ENCODE data around the gene RELA.
"Not testable (repeated sequence)": the region's sequence is repeated elsewhere in the genome, so short reads cannot be mapped to it uniquely, and the experiment has no call there.

RELA gene

DNA sequence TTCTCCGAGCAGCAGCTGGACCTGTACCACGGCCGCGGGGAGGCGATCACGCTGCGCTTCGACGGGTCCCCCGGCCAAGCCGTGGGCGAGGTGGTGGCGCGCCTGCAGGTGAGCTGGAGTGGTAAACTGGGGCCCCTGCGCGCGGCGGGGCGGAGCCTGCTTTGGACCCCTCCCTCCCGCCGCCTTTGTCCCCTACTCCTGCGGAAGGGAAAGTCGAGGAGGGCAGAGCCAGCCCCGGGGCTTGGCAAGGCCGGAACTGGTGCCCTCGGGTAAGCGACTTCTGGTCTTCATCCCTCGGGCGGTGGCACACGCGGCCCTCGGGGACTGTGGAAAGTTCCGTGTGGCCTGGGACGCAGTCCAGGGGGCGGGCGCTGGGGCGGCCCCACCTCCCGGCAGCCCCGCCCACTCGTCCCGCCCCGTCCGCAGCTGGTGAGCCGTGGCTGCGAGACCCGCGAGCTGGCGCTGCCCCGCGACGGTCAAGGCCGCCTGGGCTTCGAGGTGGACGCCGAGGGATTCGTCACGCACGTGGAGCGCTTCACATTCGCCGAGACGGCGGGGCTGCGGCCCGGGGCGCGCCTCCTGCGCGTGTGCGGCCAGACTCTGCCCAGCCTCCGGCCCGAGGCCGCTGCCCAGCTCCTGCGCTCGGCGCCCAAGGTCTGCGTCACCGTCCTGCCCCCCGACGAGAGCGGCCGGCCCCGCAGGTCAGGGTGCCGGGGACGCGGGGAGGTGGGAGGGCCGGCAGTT is 15.6 kb downstream of the RELA start:
- no peak for DNase-seq

DNA sequence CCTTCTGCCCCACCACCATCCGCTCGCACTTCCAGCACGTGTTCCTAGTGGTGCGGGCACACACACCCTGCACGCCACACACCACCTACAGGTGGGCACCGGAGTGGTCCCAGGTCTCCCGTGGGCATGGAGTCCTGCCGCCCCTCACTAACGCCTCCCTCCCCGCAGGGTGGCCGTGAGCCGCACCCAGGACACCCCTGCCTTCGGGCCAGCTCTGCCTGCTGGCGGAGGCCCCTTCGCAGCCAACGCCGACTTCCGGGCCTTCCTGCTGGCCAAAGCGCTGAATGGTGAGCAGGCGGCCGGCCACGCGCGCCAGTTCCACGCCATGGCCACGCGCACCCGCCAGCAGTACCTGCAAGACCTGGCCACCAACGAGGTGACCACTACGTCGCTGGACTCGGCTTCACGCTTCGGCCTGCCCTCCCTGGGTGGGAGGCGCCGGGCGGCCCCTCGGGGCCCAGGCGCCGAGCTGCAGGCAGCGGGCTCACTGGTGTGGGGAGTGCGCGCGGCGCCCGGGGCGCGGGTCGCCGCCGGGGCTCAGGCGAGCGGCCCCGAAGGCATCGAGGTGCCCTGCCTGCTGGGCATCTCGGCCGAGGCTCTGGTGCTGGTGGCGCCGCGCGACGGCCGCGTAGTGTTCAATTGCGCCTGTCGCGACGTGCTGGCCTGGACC is 16.3 kb downstream of the RELA start:
- no peak for DNase-seq

DNA sequence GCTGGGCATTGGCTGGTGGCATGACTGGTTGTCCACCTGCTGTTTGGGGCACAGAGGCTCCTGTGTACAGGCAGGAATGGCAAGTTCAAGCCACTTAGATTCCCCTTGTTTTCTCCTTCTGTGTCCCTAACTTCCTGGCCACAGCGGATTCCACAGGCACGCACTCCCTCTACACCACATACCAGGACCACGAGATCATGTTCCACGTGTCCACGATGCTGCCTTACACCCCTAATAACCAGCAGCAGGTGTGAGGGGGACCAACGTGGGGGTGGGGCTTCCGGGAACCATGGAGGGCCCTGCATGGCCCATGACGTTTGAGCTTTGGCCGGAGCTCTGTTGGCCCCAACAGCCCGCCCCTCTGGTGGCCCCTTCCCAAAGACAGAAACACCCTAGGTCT is 17.0 kb downstream of the RELA start:
- DNase-seq = no peak

DNA sequence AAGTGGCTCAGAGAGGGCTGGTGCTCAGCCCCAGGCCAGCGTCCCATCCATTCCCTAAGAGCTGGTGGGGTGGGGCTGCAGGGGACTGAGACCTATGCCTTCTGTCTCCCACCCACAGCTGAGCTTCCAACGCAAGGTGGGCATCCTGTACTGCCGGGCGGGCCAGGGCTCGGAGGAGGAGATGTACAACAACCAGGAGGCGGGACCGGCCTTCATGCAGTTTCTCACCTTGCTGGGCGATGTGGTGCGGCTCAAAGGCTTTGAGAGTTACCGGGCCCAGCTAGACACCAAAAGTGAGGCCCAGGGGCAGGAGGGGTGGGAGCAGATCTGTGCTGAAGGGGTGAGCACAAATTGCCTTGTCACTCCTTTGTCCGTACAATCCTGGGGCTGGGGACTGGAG is 17.9 kb downstream of the RELA start:
- no peak for DNase-seq

DNA sequence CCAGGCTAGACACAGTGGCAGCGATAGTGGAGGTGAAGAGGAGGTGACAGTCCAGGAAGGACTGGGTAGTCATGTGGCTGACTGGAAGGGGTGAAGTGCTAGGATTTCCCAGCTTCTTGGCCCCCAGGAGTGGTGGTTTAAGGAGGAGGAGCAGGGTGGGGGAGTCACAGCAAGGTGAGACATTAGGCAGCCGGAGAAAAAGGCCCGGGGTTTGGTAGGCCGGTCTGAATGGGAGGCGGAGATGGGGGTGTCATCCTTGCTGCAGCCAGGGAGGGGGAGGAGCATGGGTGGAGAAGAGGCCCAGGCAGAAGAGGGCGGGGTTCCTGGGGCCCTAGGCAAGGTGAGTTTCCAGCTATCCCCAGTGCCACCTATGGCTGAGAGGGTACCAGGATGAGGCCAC is 18.7 kb downstream of the RELA start:
- DNase-seq = no peak

GRCh38 chr11:65642014-65642671 is 20.6 kb downstream of the RELA start:
- DNase-seq = no peak

DNA sequence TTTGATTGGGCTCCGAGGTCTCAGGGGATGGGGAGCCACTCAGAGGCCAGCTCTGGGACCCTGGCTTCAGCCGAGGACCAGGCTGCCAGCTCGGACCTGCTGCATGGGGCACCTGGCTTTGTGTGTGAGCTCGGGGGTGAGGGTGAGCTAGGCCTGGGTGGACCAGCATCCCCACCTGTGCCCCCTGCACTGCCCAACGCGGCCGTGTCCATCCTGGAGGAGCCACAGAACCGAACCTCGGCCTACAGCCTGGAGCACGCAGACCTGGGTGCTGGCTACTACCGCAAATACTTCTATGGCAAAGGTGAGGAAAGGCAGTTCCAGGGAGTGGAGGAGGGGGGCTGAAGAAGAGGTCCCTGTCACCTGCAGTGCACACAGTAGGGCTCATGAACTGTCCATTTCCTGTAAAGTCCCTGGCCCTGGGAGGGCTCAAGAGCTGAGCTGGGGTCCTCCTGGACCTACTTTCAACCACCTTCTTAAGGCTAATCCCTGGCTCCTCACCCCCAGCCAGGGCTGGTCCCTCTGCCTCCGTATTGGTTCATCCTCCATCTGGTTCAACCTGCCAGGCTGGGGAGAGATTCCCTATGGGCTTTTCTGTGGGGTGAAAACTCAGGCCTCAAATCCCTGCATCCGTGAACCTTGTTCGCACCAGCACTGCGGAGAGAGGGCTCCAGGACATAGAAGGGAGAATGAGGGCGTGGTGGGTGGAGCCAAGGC is 21.3 kb downstream of the RELA start:
- DNase-seq = no peak

GRCh38 chr11:65640483-65641296 is 22.0 kb downstream of the RELA start:
- DNase-seq = no peak

DNA sequence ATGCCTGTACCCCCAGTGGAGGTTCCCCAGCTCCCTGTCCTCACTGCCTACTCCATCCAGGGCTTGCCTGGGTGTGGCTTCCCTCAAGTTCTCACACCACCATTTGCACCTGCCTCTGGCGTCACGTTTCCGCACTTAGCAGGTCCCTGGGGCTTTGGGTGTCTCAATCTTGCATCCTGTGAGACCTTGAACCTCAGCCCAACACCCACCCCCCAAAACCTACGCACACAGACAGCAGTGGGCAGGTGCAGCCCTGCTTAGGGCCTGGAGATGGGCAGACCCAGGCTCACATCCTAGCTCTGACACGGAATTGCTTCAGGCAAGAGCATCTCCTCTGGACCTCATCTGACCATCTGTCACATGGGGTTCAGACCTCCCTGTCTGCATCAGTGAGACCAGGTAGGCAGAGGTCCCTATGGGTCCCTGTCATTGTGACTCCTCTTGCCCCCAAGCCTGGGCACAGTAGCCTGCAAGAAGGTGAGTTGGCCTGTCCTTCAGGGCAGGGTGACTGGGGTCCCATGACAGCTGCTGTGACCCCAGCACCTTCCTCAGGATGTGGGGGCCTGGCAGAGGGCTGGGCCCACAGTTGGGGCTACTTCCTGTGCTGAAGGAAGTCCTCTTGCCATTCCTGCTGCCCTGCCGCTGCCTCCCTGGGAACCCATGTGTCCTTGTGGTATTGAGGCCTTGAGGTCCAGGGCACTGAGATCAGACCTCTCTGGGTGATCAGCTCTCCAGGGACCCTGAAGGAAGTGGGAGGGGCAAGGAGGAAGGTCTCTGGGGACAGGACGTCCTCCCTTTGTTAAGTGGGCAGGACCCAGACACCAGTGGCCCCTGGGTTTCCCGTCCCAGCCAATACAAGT is 22.9 kb downstream of the RELA start:
- peak; percentile 72 for DNase-seq

- DNase-seq = not testable (repeated sequence)
Measured at GRCh38 chr11:65639228-65639597, 23.5 kb downstream of the RELA start.

DNA sequence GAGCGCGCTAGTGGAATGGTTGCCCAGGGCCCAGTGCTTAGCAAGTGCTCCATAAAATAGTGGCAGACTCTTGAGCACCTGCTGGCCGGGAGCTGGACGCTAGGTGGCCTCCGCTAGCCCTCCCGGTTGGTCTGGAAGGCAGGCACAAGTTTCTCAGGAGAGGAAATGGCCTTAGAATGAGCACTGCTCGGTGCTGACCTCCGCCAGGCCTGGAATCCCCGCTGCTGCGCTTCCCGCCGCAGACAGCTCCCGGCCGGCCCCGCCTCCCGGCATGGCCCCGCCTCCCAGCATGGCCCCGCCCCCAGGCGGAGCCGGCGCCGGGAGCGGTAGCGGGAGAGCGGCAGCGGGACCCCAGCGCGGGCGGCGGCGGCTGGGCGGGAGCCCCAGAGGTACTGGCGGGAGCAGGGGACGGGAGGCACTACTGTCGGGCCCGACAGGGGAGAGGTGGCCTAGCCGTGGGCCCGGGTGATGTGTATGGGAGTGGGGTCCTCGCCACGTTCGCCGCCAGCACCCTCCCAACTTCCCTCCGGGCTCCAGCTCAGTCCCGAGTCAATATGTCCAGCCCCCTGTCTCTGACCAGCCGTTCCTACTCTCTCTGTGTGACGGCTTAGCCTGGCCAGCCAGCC is 24.8 kb downstream of the RELA start, which contains the start of gene SIPA1:
TSS of gene SIPA1 (plus strand) at position 308 of the 626 bp plus-strand sequence. CDS start 2,821 bp downstream, outside the sequence.
- peak; percentile 65 for DNase-seq

DNA sequence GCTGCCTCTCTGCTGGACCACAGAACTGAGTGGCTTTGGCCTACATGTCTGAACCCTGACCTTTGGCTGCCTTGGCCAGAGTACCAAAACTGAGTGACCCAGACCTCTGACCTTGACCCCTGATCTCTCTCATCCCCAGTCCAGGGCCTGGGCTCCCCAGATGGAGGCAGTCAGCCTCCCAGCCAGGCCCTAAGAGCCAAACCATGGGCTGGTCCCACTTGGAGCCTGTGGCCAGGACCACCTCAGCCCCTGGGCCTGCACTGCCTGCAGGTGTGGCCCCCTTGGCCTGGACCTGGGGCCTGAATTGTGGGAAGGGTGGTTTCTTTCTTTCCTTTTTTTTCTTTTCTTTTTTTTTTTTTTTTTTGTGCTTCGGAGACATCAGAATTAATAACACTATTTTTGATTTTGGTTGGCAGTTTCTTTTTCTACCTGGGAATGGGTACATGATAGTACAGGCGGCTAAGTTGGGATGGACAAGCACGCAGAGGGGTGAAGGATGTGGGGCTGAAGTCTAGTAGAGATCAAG is 25.6 kb downstream of the RELA start:
- no peak for DNase-seq

- DNase-seq = no peak
Measured at GRCh38 chr11:65636108-65637031, 26.3 kb downstream of the RELA start.

DNA sequence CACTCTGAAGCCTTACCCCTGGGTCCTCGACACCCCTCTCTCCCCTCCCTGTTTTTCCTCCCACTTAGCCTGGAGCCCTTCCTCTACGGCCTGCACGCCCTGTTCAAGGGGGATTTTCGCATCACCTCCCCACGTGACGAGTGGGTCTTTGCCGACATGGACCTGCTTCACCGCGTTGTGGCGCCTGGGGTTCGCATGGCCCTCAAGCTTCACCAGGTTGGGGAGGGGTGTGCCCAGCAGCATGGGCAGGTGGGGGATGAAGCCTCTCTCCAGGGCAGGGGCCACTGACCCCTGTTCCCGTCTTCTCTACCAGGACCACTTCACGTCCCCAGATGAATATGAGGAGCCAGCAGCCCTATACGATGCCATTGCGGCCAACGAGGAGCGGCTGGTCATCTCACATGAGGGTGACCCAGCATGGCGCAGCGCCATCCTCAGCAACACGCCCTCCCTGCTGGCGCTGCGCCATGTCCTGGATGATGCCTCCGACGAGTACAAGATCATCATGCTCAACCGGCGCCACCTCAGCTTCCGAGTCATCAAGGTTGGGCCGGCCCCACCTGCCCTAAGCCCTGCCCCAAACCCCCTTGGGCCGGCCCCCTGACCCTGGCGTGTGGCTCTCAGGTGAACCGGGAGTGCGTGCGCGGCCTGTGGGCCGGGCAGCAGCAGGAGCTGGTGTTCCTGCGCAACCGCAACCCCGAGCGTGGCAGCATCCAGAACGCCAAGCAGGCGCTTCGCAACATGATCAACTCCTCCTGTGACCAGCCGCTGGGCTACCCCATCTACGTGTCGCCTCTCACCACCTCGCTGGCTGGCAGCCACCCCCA is 27.6 kb downstream of the RELA start:
- no peak for DNase-seq

DNA sequence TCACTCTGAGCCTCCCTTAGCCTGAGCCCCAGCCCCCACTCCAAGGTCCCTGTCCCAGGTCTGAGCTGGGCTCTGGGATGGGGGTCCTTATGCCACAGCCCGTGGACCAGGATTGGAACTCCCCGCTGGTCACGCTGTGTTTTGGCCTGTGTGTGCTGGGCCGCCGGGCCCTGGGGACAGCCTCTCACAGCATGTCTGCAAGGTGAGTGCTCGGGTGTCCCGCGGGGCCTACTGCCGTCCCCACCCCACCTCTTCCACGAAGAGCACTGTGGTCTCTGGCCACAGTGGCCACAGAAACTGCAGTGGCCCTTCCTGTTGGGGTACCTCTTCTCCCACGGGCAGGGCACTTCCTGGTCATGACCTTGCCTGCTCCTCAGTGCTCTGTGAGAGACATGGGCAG is 28.3 kb downstream of the RELA start:
- no peak for DNase-seq

GRCh38 chr11:65634109-65634436 is 28.6 kb downstream of the RELA start:
- no peak for DNase-seq

GRCh38 chr11:65633390-65634108 is 29.2 kb downstream of the RELA start:
- DNase-seq = no peak

- no peak for DNase-seq
Measured at GRCh38 chr11:65630215-65630614, 32.5 kb downstream of the RELA start.
